Kidney (tissue), 14 donors: ENCODE results near the gene CCDC149. TPM values are rescaled to one million over a fixed set of nuclear protein-coding genes. Genes with fewer than 3 reads are reported as not detected.

Experiments
- DNase-seq, 5 donors: peaks; one replicate each; pipeline ENCODE4 v3.0.0-alpha.2; 2013 to 2020
- FAIRE-seq: peaks from 2 replicates; lab custom pipeline; 2012; peaks lifted over from hg19 to GRCh38; lab: Jason Lieb, UNC
- H3K27ac ChIP-seq, 2 donors: one replicate each; pipeline ENCODE4 v1.7.0; 2013; ENCODE audit warnings: low read depth in 2 of 2, low read length in 2 of 2, inconsistent platforms in 1 of 2
- H3K27me3 ChIP-seq: one replicate; pipeline ENCODE4 v1.7.1; 2013; ENCODE audit warnings: low read length, inconsistent platforms; ENCODE audit not compliant: control insufficient read depth, insufficient read depth
- H3K36me3 ChIP-seq, 3 donors: one replicate each; pipeline versions ENCODE4 v1.7.0 to v1.7.1; 2013; ENCODE audit warnings: low read length in 3 of 3, control low read depth in 1 of 3, inconsistent platforms in 1 of 3; ENCODE audit not compliant: insufficient read depth in 3 of 3, control insufficient read depth in 2 of 3
- H3K4me1 ChIP-seq, 3 donors: one replicate each; pipeline versions ENCODE4 v1.7.0 to v1.7.1; 2013; ENCODE audit warnings: low read length in 3 of 3, inconsistent platforms in 1 of 3, low read depth in 1 of 3; ENCODE audit not compliant: control insufficient read depth in 2 of 3, insufficient read depth in 2 of 3
- H3K4me3 ChIP-seq, 3 donors: one replicate each; pipeline versions ENCODE4 v1.7.0 to v1.8.1; 2013; ENCODE audit warnings: low read length in 3 of 3, control low read depth in 1 of 3, inconsistent platforms in 1 of 3
- H3K9ac ChIP-seq, 3 donors: one replicate each; pipeline versions ENCODE4 v1.7.0 to v1.7.1; 2013; ENCODE audit warnings: low read length in 3 of 3, control low read depth in 1 of 3, inconsistent platforms in 1 of 3
- H3K9me3 ChIP-seq, 3 donors: one replicate each; pipeline versions ENCODE4 v1.7.0 to v1.7.1; 2013; ENCODE audit warnings: low read length in 3 of 3, control low read depth in 1 of 3, inconsistent platforms in 1 of 3; ENCODE audit not compliant: control insufficient read depth in 2 of 3, insufficient read depth in 1 of 3
- CTCF ChIP-seq: IDR thresholded peaks from 3 replicates; pipeline ENCODE4 v1.5.1; 2012; ENCODE audit warnings: mild to moderate bottlenecking, moderate library complexity, borderline replicate concordance; ENCODE audit not compliant: insufficient read depth; ENCODE audit errors: extremely low read depth
- intact Hi-C: fragments of 100-400 bp; cut with DNase I; formaldehyde crosslinking; loops from one replicate; pipeline ENCODE4 v1.11.1; 2022
- polyA plus RNA-seq: library from polyadenylated mRNA; stranded (reverse); fragments of 350-450 nt; fragmentation: Illumina TruSeq; extraction: RNeasy Lipid Tissue Mini Kit (QIAGEN cat#74804); gene quantifications from one replicate; pipeline ENCODE4 v1.2.3, GENCODE V29; 2014; ENCODE audit warnings: low read depth, low replicate concordance; ENCODE audit not compliant: insufficient read depth
- total RNA-seq: library from RNA; stranded (reverse); fragmentation: NEBNext Ultra II Directional; extraction: Animal tissue kit (Norgen Biotek cat#: 25700); gene quantifications from one replicate; pipeline ENCODE4 v1.2.1, GENCODE V29; 2021
- donor health status: control.
- donor health status: control.
- donor health status: control.
- donor health status: control.
- donor health status: control.
- donor health status: DM: yes; HTN: yes; CAD: no.
- donor health status: Normal renal cell carcinoma (clear cell type).

Gene CCDC149
- total and polyA plus RNA-seq, 2 donors from 2014 or later: 6.9 to 21.8 TPM

- peaks cover 2 to 12% (median 4%) of the 10 kb centered on the region in 3 donors for H3K9me3 ChIP-seq
- H3K4me3 ChIP-seq: no peak overlapping the region
- intact Hi-C loops: no loop called here
- TF ChIP-seq CTCF: no peak
- H3K27me3 ChIP-seq: no peaks in the 10 kb centered on the region
- H3K27ac ChIP-seq: no peak overlapping the region
- FAIRE-seq (no peak), DNase-seq (no peak)
- no peak overlapping the region for H3K9ac ChIP-seq
- no peaks in the 10 kb centered on the region for H3K36me3 ChIP-seq
- H3K4me1 ChIP-seq: no peaks in the 10 kb centered on the region
Measured at GRCh38 chr4:24937176-24937916, 24.5 kb upstream of the CCDC149 start.

- intact Hi-C loops: no loop called here
- no peak for TF ChIP-seq CTCF
- H3K9me3 ChIP-seq: peaks cover 2 to 12% (median 4%) of the 10 kb centered on the region in 3 donors
- H3K27ac ChIP-seq: no peak overlapping the region
- no peaks in the 10 kb centered on the region for H3K27me3 ChIP-seq
- FAIRE-seq (no peak), DNase-seq (no peak)
- no peaks in the 10 kb centered on the region for H3K4me1 ChIP-seq
- no peaks in the 10 kb centered on the region for H3K36me3 ChIP-seq
- no peak overlapping the region for H3K4me3 ChIP-seq
- no peak overlapping the region for H3K9ac ChIP-seq
Measured at GRCh38 chr4:24935856-24936255, 23.0 kb upstream of the CCDC149 start.

GRCh38 chr4:24934311-24934710 lies 21.5 kb upstream of the CCDC149 start:
- DNase-seq (no peak), FAIRE-seq (no peak)
- no peaks in the 10 kb centered on the region for H3K4me1 ChIP-seq
- H3K9me3 ChIP-seq: peaks cover 2 to 12% (median 4%) of the 10 kb centered on the region in 3 donors
- no peak overlapping the region for H3K27ac ChIP-seq
- intact Hi-C loops: no loop called here
- no peak overlapping the region for H3K9ac ChIP-seq
- no peak overlapping the region for H3K4me3 ChIP-seq
- no peaks in the 10 kb centered on the region for H3K27me3 ChIP-seq
- no peak for TF ChIP-seq CTCF
- H3K36me3 ChIP-seq: no peaks in the 10 kb centered on the region
